Upper lobe of right lung (tissue), 1 donor: Measurements from ENCODE around the gene FOXK2. TPM values are rescaled to one million over a fixed set of nuclear protein-coding genes. Genes with fewer than 3 reads are reported as not detected.

Experiments used
- ATAC-seq: fragments of 200-7000 bp; cut with Tn5 transposase; one replicate; pipeline ENCODE4 v1.9.1; 2020; ENCODE audit warnings: mild to moderate bottlenecking, moderate library complexity
- DNase-seq: peaks from one replicate; pipeline ENCODE4 v3.0.0-alpha.2; 2020
- H3K27ac ChIP-seq: fragments of 200-600 bp; one replicate; pipeline ENCODE4 v1.8.0; 2022
- H3K27me3 ChIP-seq: fragments of 200-600 bp; one replicate; pipeline ENCODE4 v1.8.0; 2022; ENCODE audit warnings: mild to moderate bottlenecking
- H3K36me3 ChIP-seq: fragments of 200-600 bp; one replicate; pipeline ENCODE4 v1.8.0; 2022
- H3K4me1 ChIP-seq: fragments of 200-600 bp; one replicate; pipeline ENCODE4 v1.8.0; 2022
- H3K4me3 ChIP-seq: fragments of 200-600 bp; one replicate; pipeline ENCODE4 v1.8.0; 2022; ENCODE audit warnings: mild to moderate bottlenecking
- H3K9me3 ChIP-seq: fragments of 200-600 bp; one replicate; pipeline ENCODE4 v1.8.0; 2022
- CTCF ChIP-seq: fragments of 200-600 bp; IDR thresholded peaks from one replicate; pipeline ENCODE4 v1.8.0; 2022; ENCODE audit warnings: antibody characterized with exemption
- intact Hi-C: fragments of 100-400 bp; cut with DNase I; formaldehyde crosslinking; loops from one replicate; pipeline ENCODE4 v1.11.0; 2022
- total RNA-seq: library from RNA; stranded (reverse); fragmentation: NEBNext Ultra II Directional; extraction: Animal tissue kit (Norgen Biotek cat#: 25700); gene quantifications from one replicate; pipeline ENCODE4 v1.2.1, GENCODE V29; 2021
- donor health status: DM: no; HTN: yes; CAD: no; lungs with severe emphysema.

Gene FOXK2
- total RNA-seq, 1 donor from 2014 or later = 62.4 TPM

GRCh38 chr17:82589851-82590180, 70.3 kb downstream of the FOXK2 start:
- no peak overlapping the region for H3K4me3 ChIP-seq
- H3K27me3 ChIP-seq = no peaks in the 10 kb centered on the region
- no peaks in the 10 kb centered on the region for H3K9me3 ChIP-seq
- no peak for TF ChIP-seq CTCF
- peaks cover 25% of the 10 kb centered on the region for H3K36me3 ChIP-seq
- no peak overlapping the region for H3K27ac ChIP-seq
- H3K4me1 ChIP-seq = peaks cover 40% of the 10 kb centered on the region
- DNase-seq (no peak), ATAC-seq (no peak)
- intact Hi-C loops = no loop called here

GRCh38 chr17:82590216-82590615, 70.7 kb downstream of the FOXK2 start:
- no peak for TF ChIP-seq CTCF
- no peak for ATAC-seq
- Histone ChIP-seq H3K27me3 (no peaks in the 10 kb centered on the region), H3K9me3 (no peaks in the 10 kb centered on the region), H3K27ac (peak overlapping the region; percentile 90), H3K4me1 (peaks cover 39% of the 10 kb centered on the region), H3K36me3 (peaks cover 25% of the 10 kb centered on the region), H3K4me3 (no peak overlapping the region)
- no peak for DNase-seq
- intact Hi-C loops = no loop called here

GRCh38 chr17:82590881-82591539, 71.5 kb downstream of the FOXK2 start:
- Histone ChIP-seq H3K4me1 (peaks cover 39% of the 10 kb centered on the region), H3K27me3 (no peaks in the 10 kb centered on the region), H3K9me3 (no peaks in the 10 kb centered on the region), H3K27ac (peak overlapping the region; percentile 90), H3K36me3 (peaks cover 26% of the 10 kb centered on the region), H3K4me3 (no peak overlapping the region)
- ATAC-seq (no peak), DNase-seq (no peak)
- intact Hi-C loops = no loop called here
- TF ChIP-seq CTCF = no peak

GRCh38 chr17:82592289-82592766, 72.8 kb downstream of the FOXK2 start:
- peak overlapping the region; percentile 90 for H3K27ac ChIP-seq
- intact Hi-C loops = no loop called here
- peaks cover 39% of the 10 kb centered on the region for H3K4me1 ChIP-seq
- no peaks in the 10 kb centered on the region for H3K9me3 ChIP-seq
- TF ChIP-seq CTCF = no peak
- peak overlapping the region; percentile 69 for H3K4me3 ChIP-seq
- H3K36me3 ChIP-seq = peaks cover 28% of the 10 kb centered on the region
- DNase-seq (peak; percentile 84), ATAC-seq (peak; percentile 81)
- H3K27me3 ChIP-seq = no peaks in the 10 kb centered on the region

- peak; percentile 80 for DNase-seq
These were observed 73.4 kb downstream of the FOXK2 start for GRCh38 chr17:82592767-82593589.

More at GRCh38 chr17:82592767-82593589, 73.4 kb downstream of the FOXK2 start:
- no peak for TF ChIP-seq CTCF
- H3K36me3 ChIP-seq = peaks cover 30% of the 10 kb centered on the region
- peaks cover 39% of the 10 kb centered on the region for H3K4me1 ChIP-seq
- H3K27ac ChIP-seq = peak overlapping the region; percentile 90
- H3K27me3 ChIP-seq = no peaks in the 10 kb centered on the region
- H3K9me3 ChIP-seq = no peaks in the 10 kb centered on the region
- intact Hi-C loops = no loop called here
- H3K4me3 ChIP-seq = peak overlapping the region; percentile 69
- ATAC-seq = peak; percentile 66
